ENCODE results near the gene UBE2J2.

GRCh38 chr1:1222575-1223225, 51.0 kb downstream of the UBE2J2 start:
- TF ChIP-seq CTCF (IDR thresholded peaks at IDR 0.05; ENCODE audit: low read length) (no peak), EZH2 (IDR thresholded peaks at IDR 0.05; ENCODE audit: borderline replicate concordance, low read length) (no peak)
